Right cardiac atrium (tissue), 5 donors: ENCODE results near the gene TMEM132E. TPM values are rescaled to one million over a fixed set of nuclear protein-coding genes. Genes with fewer than 3 reads are reported as not detected.

Source experiments
- ATAC-seq, 2 donors: fragments of 200-7000 bp; cut with Tn5 transposase; one replicate each; pipeline versions ENCODE4 v1.8.0 to v1.9.1; 2020; ENCODE audit warnings: moderate library complexity in 2 of 2, mild to moderate bottlenecking in 1 of 2
- DNase-seq, 3 donors: peaks; one replicate each; pipeline ENCODE4 v3.0.0-alpha.2; 2020
- H3K27ac ChIP-seq: one replicate; pipeline ENCODE4 v1.5.1; 2013; ENCODE audit warnings: mild to moderate bottlenecking, low read length, control low read depth, moderate library complexity
- H3K27me3 ChIP-seq: one replicate; pipeline ENCODE4 v1.6.1; 2013; ENCODE audit not compliant: control insufficient read depth, insufficient read depth
- H3K4me1 ChIP-seq: one replicate; pipeline ENCODE4 v1.6.1; 2013; ENCODE audit warnings: low read length; ENCODE audit not compliant: control insufficient read depth, insufficient read depth
- H3K4me3 ChIP-seq: one replicate; pipeline ENCODE4 v1.5.1; 2013; ENCODE audit warnings: low read length, control low read depth
- H3K9me3 ChIP-seq: one replicate; pipeline ENCODE4 v1.6.1; 2013; ENCODE audit warnings: low read length; ENCODE audit not compliant: control insufficient read depth
- WGBS: extraction: QIAGEN DNeasy Blood & Tissue Kit; methylation state at CpG from one replicate; pipeline ENCODE4 v1.1.7; 2013; 5-methylcytosine and 5-hydroxymethylcytosine counted together
- intact Hi-C, 4 donors: fragments of 100-400 bp; cut with DNase I; formaldehyde crosslinking; loops; one replicate each; pipeline versions ENCODE4 v1.11.0 to v1.14.0; 2022 to 2023
- polyA plus RNA-seq: library from polyadenylated mRNA; stranded (reverse); fragments of 200-250 nt; gene quantifications from one replicate; pipeline ENCODE4 v1.2.3, GENCODE V29; 2013
- total RNA-seq, 4 donors: library from RNA; stranded (reverse); fragmentation: NEBNext Ultra II Directional; extraction: Animal tissue kit (Norgen Biotek cat#: 25700); gene quantifications; one replicate each; pipeline ENCODE4 v1.2.1, GENCODE V29; 2021
- donor health status: healthy with polysubstance abuse.
- donor health status: DM: no; HTN: yes; CAD: no.
- donor health status: DM: no; HTN: no; CAD: no.
- donor health status: DM: no; HTN: yes; CAD: no; lungs with severe emphysema.
- donor health status: DM: yes; HTN: yes; CAD: no.

Gene TMEM132E
- total and polyA plus RNA-seq, 5 donors, result 0.06 to 0.35 (median 0.16) TPM

GRCh38 chr17:34667656-34668055, 88.3 kb downstream of the TMEM132E start:
- Histone ChIP-seq H3K27me3 (no peaks in the 10 kb centered on the region), H3K27ac (no peak overlapping the region), H3K9me3 (no peaks in the 10 kb centered on the region), H3K4me1 (no peaks in the 10 kb centered on the region), H3K4me3 (no peak overlapping the region)
- DNase-seq (no peak), ATAC-seq (no peak)
- intact Hi-C loops, result loop anchor here in 1 of 4 donors (10.0 kb wide), 1 partner anchor 97 kb away; no protein-coding TSS in a partner anchor
- 76% methylated on average over 2 of the region's 2 CpGs for WGBS

DNA sequence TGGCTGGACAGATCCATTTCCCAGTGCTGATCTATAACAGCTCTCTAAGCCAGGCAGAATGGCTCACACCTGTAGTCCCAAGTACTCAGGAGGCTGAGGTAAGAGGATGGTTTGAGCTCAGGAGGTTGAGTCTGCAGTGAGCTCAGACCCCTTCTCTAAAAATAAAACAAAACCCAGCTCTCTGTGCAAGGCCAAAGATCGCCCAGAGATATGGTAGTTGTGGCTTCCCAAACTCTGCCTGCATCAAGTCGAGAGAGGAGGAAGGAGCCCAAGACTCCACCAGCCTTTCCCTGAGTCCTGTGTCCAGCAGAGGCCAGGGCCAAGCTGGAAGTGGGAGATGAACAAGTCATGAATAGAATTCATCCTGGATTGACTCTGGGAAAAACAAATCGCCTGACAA, 88.8 kb downstream of the TMEM132E start:
- no peak overlapping the region for H3K4me3 ChIP-seq
- WGBS, result 73% methylated on average over 3 of the region's 3 CpGs
- H3K9me3 ChIP-seq, result no peaks in the 10 kb centered on the region
- ATAC-seq, result no peak
- no peak for DNase-seq
- H3K27ac ChIP-seq, result no peak overlapping the region
- no peaks in the 10 kb centered on the region for H3K4me1 ChIP-seq
- no peaks in the 10 kb centered on the region for H3K27me3 ChIP-seq
- intact Hi-C loops, result loop anchor here in 1 of 4 donors (10.0 kb wide), 1 partner anchor 97 kb away; no protein-coding TSS in a partner anchor

DNA sequence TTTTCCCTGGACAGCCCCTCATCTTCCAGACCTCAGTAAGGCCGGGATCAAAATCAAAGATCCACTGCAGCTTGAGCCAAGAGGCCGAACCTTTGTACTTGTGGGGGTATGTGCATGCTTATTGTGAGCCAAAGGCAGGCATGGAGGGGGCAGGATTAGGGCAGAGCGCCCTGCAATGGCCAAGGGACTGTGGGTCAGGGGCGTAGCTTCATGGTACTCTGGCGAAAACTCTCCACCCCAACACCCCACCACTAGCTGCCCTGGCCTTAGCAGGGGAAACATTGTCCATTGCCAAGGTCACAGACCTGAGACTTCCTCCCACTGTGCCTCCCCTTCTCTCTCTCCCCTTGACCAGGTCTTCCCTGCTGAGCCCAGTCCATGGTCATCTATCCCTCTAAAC, 90.1 kb downstream of the TMEM132E start:
- Histone ChIP-seq H3K4me1 (no peaks in the 10 kb centered on the region), H3K27ac (no peak overlapping the region), H3K4me3 (no peak overlapping the region), H3K9me3 (no peaks in the 10 kb centered on the region), H3K27me3 (no peaks in the 10 kb centered on the region)
- DNase-seq, result no peak
- no peak for ATAC-seq
- 84% methylated on average over 5 of the region's 5 CpGs for WGBS
- intact Hi-C loops, result loop anchor here in 1 of 4 donors (10.0 kb wide), 1 partner anchor 95 kb away; no protein-coding TSS in a partner anchor

DNA sequence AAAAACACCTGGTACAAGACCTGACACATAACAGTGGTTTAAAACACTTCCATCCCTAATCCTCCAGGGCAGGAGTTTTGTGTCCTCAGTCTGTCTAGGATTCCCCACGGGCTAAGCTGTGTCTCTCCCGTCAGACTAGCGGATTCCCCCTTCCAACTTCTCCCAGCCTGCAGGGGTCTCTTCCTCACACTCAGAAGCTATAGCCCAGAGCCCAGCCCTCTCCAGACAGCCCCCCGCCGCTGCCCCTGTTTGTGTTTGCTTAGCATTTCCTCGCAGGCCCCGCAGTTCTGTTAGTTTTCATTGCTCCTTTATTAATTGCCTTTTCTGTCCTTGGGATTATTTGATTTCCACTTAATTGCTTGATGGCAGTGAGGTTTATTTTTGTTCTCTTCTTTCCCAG, 91.2 kb downstream of the TMEM132E start:
- H3K4me3 ChIP-seq, result no peak overlapping the region
- no peaks in the 10 kb centered on the region for H3K9me3 ChIP-seq
- no peaks in the 10 kb centered on the region for H3K27me3 ChIP-seq
- intact Hi-C loops, result no loop called here
- no peaks in the 10 kb centered on the region for H3K4me1 ChIP-seq
- ATAC-seq, result no peak
- 44% methylated on average over 7 of the region's 7 CpGs for WGBS
- no peak overlapping the region for H3K27ac ChIP-seq
- no peak for DNase-seq

DNA sequence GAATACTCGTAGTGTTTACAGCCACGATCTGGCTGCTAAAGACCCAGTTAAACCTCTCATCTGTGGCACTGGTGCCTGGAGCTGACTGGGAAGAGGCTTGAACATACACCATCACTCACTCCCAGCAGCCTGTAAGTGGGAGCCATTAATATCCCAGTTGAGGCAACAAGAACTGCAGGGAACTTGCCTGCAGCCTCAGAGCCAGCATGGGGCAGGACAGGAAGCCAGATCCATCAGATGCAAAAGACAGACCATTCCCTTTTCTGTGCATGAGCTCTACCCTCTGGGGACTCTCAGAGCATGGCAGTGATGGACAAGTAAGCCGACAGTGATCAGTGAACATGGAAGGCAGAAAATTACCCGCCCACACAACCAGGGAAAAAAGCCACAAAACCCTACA, 91.8 kb downstream of the TMEM132E start:
- intact Hi-C loops, result no loop called here
- Histone ChIP-seq H3K27ac (no peak overlapping the region), H3K4me3 (no peak overlapping the region), H3K9me3 (no peaks in the 10 kb centered on the region), H3K27me3 (no peaks in the 10 kb centered on the region), H3K4me1 (no peaks in the 10 kb centered on the region)
- ATAC-seq (no peak), DNase-seq (no peak)
- WGBS, result 54% methylated on average over 4 of the region's 4 CpGs

GRCh38 chr17:34672176-34672785, 92.9 kb downstream of the TMEM132E start:
- Histone ChIP-seq H3K27me3 (no peaks in the 10 kb centered on the region), H3K4me3 (no peak overlapping the region), H3K27ac (no peak overlapping the region), H3K9me3 (no peaks in the 10 kb centered on the region), H3K4me1 (no peaks in the 10 kb centered on the region)
- 93% methylated on average over 3 of the region's 3 CpGs for WGBS
- ATAC-seq (no peak), DNase-seq (no peak)
- intact Hi-C loops, result no loop called here

DNA sequence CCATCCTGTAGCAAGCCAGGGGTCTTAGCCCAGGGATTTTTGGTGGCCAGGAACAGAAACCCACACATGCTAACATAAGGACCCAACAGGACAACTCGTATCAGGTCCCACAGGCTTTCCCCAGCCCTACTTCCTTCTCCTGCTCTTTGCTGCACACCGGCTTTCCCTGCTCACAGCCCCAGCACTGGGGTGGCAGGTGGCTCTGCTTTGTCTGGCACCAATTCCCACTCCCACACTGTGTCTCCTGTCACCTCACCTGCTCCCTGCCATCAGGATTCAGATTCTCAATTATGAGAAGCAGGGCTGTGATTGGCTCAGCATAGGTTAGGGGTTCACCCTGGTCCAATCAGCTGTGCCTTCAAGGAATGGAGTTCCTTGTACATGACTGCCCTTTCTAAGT, 94.1 kb downstream of the TMEM132E start:
- intact Hi-C loops, result no loop called here
- 80% methylated on average over 2 of the region's 2 CpGs for WGBS
- no peaks in the 10 kb centered on the region for H3K9me3 ChIP-seq
- no peak overlapping the region for H3K27ac ChIP-seq
- H3K4me3 ChIP-seq, result no peak overlapping the region
- H3K4me1 ChIP-seq, result no peaks in the 10 kb centered on the region
- no peaks in the 10 kb centered on the region for H3K27me3 ChIP-seq
- DNase-seq, result no peak
- no peak for ATAC-seq

DNA sequence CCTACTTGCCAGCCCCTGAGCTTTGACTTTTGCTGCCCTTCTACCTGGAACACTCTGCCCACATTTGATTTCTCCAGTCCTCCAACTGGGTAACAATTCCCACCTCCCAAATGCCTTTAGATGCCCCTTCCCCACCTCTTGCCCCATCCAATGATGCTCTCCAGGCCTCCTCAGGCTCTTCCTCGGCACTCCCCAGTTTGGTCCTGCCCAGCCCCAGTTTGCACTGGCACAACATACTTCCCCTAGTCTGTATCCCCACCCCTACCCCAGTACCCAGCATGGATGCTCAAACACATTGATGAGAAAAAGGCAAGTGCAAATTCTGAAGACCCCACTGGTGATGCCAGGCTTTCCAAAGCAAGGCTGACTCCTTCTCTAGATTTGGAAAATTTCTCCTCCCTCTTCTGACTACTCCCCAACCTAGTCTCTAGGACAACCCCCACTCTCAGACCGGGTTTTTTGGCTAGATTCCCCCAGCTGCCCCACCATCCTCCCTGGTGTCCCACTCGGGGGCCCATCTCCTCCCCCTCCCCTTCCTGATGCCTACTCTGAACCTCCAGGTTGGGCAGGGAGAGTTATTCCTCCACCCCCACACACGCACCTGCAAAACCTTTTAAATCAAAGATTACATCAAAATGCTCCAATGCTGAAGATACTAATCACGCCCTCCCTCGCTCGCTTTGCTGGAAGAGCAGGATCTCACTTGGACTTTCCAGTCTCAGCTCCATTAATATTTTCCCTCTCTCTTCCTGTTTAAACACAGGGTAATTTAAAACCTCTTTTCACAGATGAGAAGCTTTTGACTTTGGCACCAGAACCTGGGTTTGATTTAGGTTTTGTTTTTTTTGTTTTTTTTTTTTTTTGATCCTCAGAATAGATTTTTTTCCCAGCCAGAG, 94.9 kb downstream of the TMEM132E start:
- intact Hi-C loops, result no loop called here
- no peak overlapping the region for H3K27ac ChIP-seq
- H3K27me3 ChIP-seq, result no peaks in the 10 kb centered on the region
- ATAC-seq, result no peak
- DNase-seq, result no peak
- no peaks in the 10 kb centered on the region for H3K4me1 ChIP-seq
- WGBS, result 78% methylated on average over 7 of the region's 7 CpGs
- no peaks in the 10 kb centered on the region for H3K9me3 ChIP-seq
- no peak overlapping the region for H3K4me3 ChIP-seq

DNA sequence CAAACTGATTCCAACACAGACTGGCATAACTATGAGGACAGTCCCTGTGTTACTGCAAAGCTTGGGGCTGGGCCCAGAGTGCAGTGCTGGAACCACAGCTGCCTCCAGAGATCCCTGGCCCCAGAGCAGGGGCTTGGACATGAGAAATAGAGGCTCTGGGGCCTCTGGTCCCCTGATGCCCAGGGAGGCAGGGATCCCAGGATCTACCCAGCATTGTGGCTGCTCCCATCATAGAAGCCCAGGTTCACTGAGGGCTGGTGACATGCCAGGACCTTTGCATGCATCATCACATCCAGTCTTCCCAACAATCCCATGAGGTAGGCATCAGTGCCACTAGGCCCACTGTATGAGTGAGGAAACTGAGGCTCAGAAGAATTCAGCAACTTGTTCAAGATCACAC, 95.8 kb downstream of the TMEM132E start:
- Histone ChIP-seq H3K4me1 (no peaks in the 10 kb centered on the region), H3K4me3 (no peak overlapping the region), H3K27ac (no peak overlapping the region), H3K9me3 (no peaks in the 10 kb centered on the region), H3K27me3 (no peaks in the 10 kb centered on the region)
- DNase-seq (no peak), ATAC-seq (no peak)
- intact Hi-C loops, result no loop called here

GRCh38 chr17:34675605-34676004, 96.2 kb downstream of the TMEM132E start:
- Histone ChIP-seq H3K9me3 (no peaks in the 10 kb centered on the region), H3K27ac (no peak overlapping the region), H3K4me3 (no peak overlapping the region), H3K27me3 (no peaks in the 10 kb centered on the region), H3K4me1 (no peaks in the 10 kb centered on the region)
- ATAC-seq (no peak), DNase-seq (no peak)
- WGBS, result 72% methylated on average over 2 of the region's 2 CpGs
- intact Hi-C loops, result no loop called here

DNA sequence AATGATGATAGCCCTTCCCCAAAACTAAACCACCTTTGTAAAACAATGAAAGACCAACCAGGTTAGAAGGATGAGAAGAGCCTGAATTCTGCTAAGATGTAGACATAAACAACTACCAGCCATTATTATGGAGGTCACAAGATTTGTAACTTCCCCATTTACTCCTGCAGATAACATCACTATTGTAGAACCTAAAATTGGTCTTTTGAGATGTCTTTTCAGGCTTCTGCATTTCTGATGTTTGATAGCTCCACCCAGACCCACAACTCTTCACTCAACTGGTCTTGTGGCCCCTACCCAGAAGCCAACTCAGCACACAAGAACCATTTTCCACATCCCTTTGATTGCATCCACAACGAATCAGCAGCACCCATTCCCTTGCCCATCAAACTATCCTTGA, 100.8 kb downstream of the TMEM132E start:
- Histone ChIP-seq H3K4me1 (no peaks in the 10 kb centered on the region), H3K27me3 (no peaks in the 10 kb centered on the region), H3K4me3 (no peak overlapping the region), H3K9me3 (no peaks in the 10 kb centered on the region), H3K27ac (no peak overlapping the region)
- no peak for ATAC-seq
- 72% methylated on average over 1 of the region's 1 CpG for WGBS
- DNase-seq, result no peak
- intact Hi-C loops, result no loop called here
